ENCODE results near the gene DLGAP4. TPM values are rescaled to one million over a fixed set of nuclear protein-coding genes. Genes with fewer than 3 reads are reported as not detected.

DLGAP4 gene
- polyA plus RNA-seq, 2 of the 4 experiments (the other 2 are of a cell fraction): 11.9 to 36.7 TPM

GRCh38 chr20:36311141-36311853 is 5.2 kb downstream of the DLGAP4 start:
- H3K4me1 ChIP-seq: peaks cover 6% of the 10 kb centered on the region; the same call in 1 of the 3 replicates
- TF ChIP-seq CEBPB (IDR thresholded peaks at IDR 0.05) (0 out of 4 replicates have a peak, but pooled peaks of 1 of the 2 experiments have one; percentile 45), NR3C1 (IDR thresholded peaks at IDR 0.05) (no peak)
- FAIRE-seq (no peak), ATAC-seq (no peak), DNase-seq (ENCODE audit: low read depth in 1 of 2, low spot score in 1 of 2) (no peak)
- no peaks in the 10 kb centered on the region for H3K9me3 ChIP-seq
- POLR2A ChIA-PET: no interaction called here
- H3K27ac ChIP-seq: no peak overlapping the region
- CTCF ChIA-PET: no interaction called here
- H3K4me3 ChIP-seq: no peak overlapping the region
- H3K4me2 ChIP-seq: no peak overlapping the region
- 42% methylated on average over 15 of the region's 17 CpGs for WGBS (ENCODE audit: missing lambda C conversion rate)

- Histone ChIP-seq H3K27ac (no peak overlapping the region), H3K4me2 (no peak overlapping the region), H3K9me3 (no peaks in the 10 kb centered on the region), H3K4me3 (no peak overlapping the region), H3K4me1 (peaks cover under 1% of the 10 kb centered on the region; the same call in 1 of the 3 replicates)
- ChIA-PET CTCF (interaction anchor here (0.6 kb wide), 1 partner anchor 165 kb away, joined by 3 read pairs; no protein-coding TSS in a partner anchor), POLR2A (no interaction called here)
- WGBS (ENCODE audit: missing lambda C conversion rate): 43% methylated on average over 21 of the region's 22 CpGs
- no peak for TF ChIP-seq POLR2A (IDR thresholded peaks at IDR 0.05; ENCODE audit: low read length)
- no peak for TF ChIP-seq FOSL2 (IDR thresholded peaks at IDR 0.05)
- no peak for TF ChIP-seq FOSL2 (CRISPR knock-in tag; IDR thresholded peaks at IDR 0.05)
- no peak for TF ChIP-seq NPAS2 (CRISPR knock-in tag; IDR thresholded peaks at IDR 0.05; ENCODE audit: borderline replicate concordance)
- TF ChIP-seq REST (IDR thresholded peaks at IDR 0.05): no peak
- no peak for TF ChIP-seq ELK1 (IDR thresholded peaks at IDR 0.05; ENCODE audit: low read depth, low read length)
- ATAC-seq: no peak
- no peak for DNase-seq (ENCODE audit: low read depth in 1 of 2, low spot score in 1 of 2)
- FAIRE-seq: no peak
These were observed 6.0 kb downstream of the DLGAP4 start for GRCh38 chr20:36311854-36312723.

GRCh38 chr20:36312724-36313441 is 6.7 kb downstream of the DLGAP4 start:
- TF ChIP-seq NR3C1 (IDR thresholded peaks at IDR 0.05): no peak
- TF ChIP-seq ZC3H11A (IDR thresholded peaks at IDR 0.05): no peak
- no peak for TF ChIP-seq RARB (CRISPR knock-in tag; IDR thresholded peaks at IDR 0.05)
- no peak for TF ChIP-seq CTCF (IDR thresholded peaks at IDR 0.05)
- no peak for TF ChIP-seq HES2 (IDR thresholded peaks at IDR 0.05)
- TF ChIP-seq RNF2 (IDR thresholded peaks at IDR 0.05; ENCODE audit: borderline replicate concordance, low read depth): no peak
- TF ChIP-seq CBX8 (IDR thresholded peaks at IDR 0.05): no peak
- no peak for TF ChIP-seq SREBF2 (IDR thresholded peaks at IDR 0.05)
- no peak for TF ChIP-seq ATOH8 (CRISPR knock-in tag; IDR thresholded peaks at IDR 0.05; ENCODE audit: low read depth)
- H3K4me3 ChIP-seq: no peak overlapping the region
- no peak overlapping the region for H3K27ac ChIP-seq
- H3K4me1 ChIP-seq: no peaks in the 10 kb centered on the region
- FAIRE-seq (no peak), DNase-seq (ENCODE audit: low read depth in 1 of 2, low spot score in 1 of 2) (no peak), ATAC-seq (no peak)
- WGBS (ENCODE audit: missing lambda C conversion rate): 42% methylated on average over 14 of the region's 14 CpGs
- CTCF ChIA-PET: interaction anchor here (0.6 kb wide), 1 partner anchor 164 kb away, joined by 3 read pairs; no protein-coding TSS in a partner anchor
- H3K9me3 ChIP-seq: no peaks in the 10 kb centered on the region
- H3K4me2 ChIP-seq: no peak overlapping the region
- POLR2A ChIA-PET: no interaction called here
